ENCODE data around the gene MCOLN2. TPM values are rescaled to one million over a fixed set of nuclear protein-coding genes. Genes with fewer than 3 reads are reported as not detected.

Gene MCOLN2
- total and polyA plus RNA-seq, 2 of the 4 experiments (the other 2 are of a cell fraction): 0.43 to 0.54 TPM

DNA sequence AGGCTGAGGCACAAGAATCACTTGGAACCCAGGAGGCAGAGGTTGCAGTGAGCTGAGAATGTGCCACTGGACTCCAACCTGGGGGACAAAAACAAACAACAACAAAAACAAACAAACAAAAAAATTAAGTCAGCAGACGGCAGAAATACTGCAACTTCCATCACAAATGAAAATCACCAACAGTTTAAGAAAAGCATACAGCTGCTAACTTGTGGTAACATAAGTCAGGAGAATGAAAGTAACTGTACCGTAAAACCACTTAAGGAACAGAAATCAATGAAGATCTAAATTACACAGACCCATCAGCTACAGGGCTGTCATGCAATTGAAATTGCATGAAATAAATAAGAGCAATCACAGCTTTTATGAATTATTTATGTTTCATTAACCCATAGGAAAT lies 25.0 kb downstream of the MCOLN2 start:
- intact Hi-C loops (cut with micrococcal nuclease): no loop called here

More for the DNA sequence above, 25.0 kb downstream of the MCOLN2 start:
- Histone ChIP-seq H3K4me3 (ENCODE audit: insufficient read depth, low read depth, low read length) (no peak overlapping the region), H3K18ac (ENCODE audit: low read depth, low read length) (no peak overlapping the region), H3K27me3 (ENCODE audit: control insufficient read depth, insufficient read depth, low read length) (no peaks in the 10 kb centered on the region), H3K9ac (ENCODE audit: low read depth, low read length) (no peak overlapping the region), H3K79me1 (ENCODE audit: low read depth in 1 of 2, low read length in 2 of 2) (no peaks in the 10 kb centered on the region), H3K4me2 (ENCODE audit: low read depth, low read length) (no peak overlapping the region), H3K9me3 (ENCODE audit: control insufficient read depth, insufficient read depth, low read length) (no peaks in the 10 kb centered on the region), H2AK9ac (replicated peaks; ENCODE audit: low read depth, low read length, poor library complexity) (no peak overlapping the region), H3K27ac (ENCODE audit: insufficient read depth, low read length) (no peak overlapping the region), H4K20me1 (ENCODE audit: insufficient read depth, low read length) (no peaks in the 10 kb centered on the region), H2AFZ (replicated peaks; ENCODE audit: low read length, poor library complexity) (no peak overlapping the region), H2BK120ac (ENCODE audit: low read depth, low read length) (no peak overlapping the region), H2AK5ac (ENCODE audit: low read depth, low read length) (no peak overlapping the region), H2BK15ac (ENCODE audit: low read depth, low read length) (no peak overlapping the region), H3K36me3 (ENCODE audit: control insufficient read depth, insufficient read depth, low read length) (no peaks in the 10 kb centered on the region), H4K91ac (ENCODE audit: insufficient read depth, low read depth, low read length) (no peak overlapping the region), H3K56ac (ENCODE audit: extremely low read depth, insufficient read depth, low read length) (no peak overlapping the region), H3K23ac (ENCODE audit: low read depth, low read length) (no peak overlapping the region), H2BK5ac (ENCODE audit: low read depth, low read length, poor library complexity, severe bottlenecking) (no peak overlapping the region), H3K4ac (ENCODE audit: low read depth, low read length) (no peak overlapping the region), H4K5ac (ENCODE audit: low read depth, low read length) (no peak overlapping the region), H4K8ac (ENCODE audit: low read depth in 2 of 2, low read length in 2 of 2) (no peak overlapping the region), H3K14ac (replicated peaks; ENCODE audit: low read depth, low read length) (no peak overlapping the region), H2BK20ac (ENCODE audit: low read depth, low read length) (no peak overlapping the region), H3K9me1 (ENCODE audit: insufficient read depth, low read length) (no peaks in the 10 kb centered on the region), H3K4me1 (ENCODE audit: control insufficient read depth, insufficient read depth, low read length) (no peaks in the 10 kb centered on the region)
- no TSS peak for BruUV-seq (replicated peaks)
- no peak for DNase-seq
- CTCF ChIA-PET: interaction anchor here (0.8 to 1.0 kb wide), 3 partner anchors 22 to 28 kb away, joined by 3 to 4 read pairs (median 3); no protein-coding TSS in a partner anchor
- in situ Hi-C loops (cut with MboI; ENCODE audit: low sequenced_read_pairs) (no loop called here), dilution Hi-C loops (cut with HindIII; ENCODE audit: low sequenced_read_pairs, unreplicated experiment) (no loop called here)
- no peak for ATAC-seq (ENCODE audit: low read depth)
- no peak for TF ChIP-seq ELK1 (IDR thresholded peaks at IDR 0.05; ENCODE audit: borderline replicate concordance, low read depth, low read length)
- no peak for TF ChIP-seq SMC3 (IDR thresholded peaks at IDR 0.05; ENCODE audit: low read depth, low read length)
- no peak for TF ChIP-seq MAZ (IDR thresholded peaks at IDR 0.05; ENCODE audit: borderline replicate concordance, low read depth, low read length)
- no peak for TF ChIP-seq CHD1 (IDR thresholded peaks at IDR 0.05; ENCODE audit: low read depth, low read length)
- no peak for TF ChIP-seq CEBPB (IDR thresholded peaks at IDR 0.05; ENCODE audit: low read depth, low read length)
- WGBS, 2 experiments (ENCODE audit: extremely low coverage in 2 of 2, insufficient read length in 1 of 2): no CpG with 5 or more reads among the region's 2 CpGs
- POLR2A ChIA-PET (ENCODE audit: unreplicated experiment): interaction anchor here (0.6 kb wide), 1 partner anchor 90 kb away, joined by 3 read pairs; a partner anchor contains a TSS

Measured in IMR-90 (cell line).